Panc1 (cell line): ENCODE results near the gene FOXR1. TPM values are rescaled to one million over a fixed set of nuclear protein-coding genes. Genes with fewer than 3 reads are reported as not detected.
A peak's percentile ranks its signal among the peaks of the same experiment; 100 is the strongest.

Experiments
- ATAC-seq: fragments of 200-7000 bp; cut with Tn5 transposase; 2 replicates; pipeline ENCODE4 v1.9.1; 2020; ENCODE audit warnings: mild to moderate bottlenecking, moderate library complexity
- BruUV-seq: library from RNA; stranded (reverse); fragments of 400-500 nt; replicated peaks from 2 replicates; lab custom pipeline; 2021; lab: Mats Ljungman, UMichigan
- CTCF ChIA-PET: fragments of 300-600 bp; sonication (Branson Sonifier 250); formaldehyde crosslinking; loops from one replicate; lab custom pipeline; 2022; ENCODE audit warnings: antibody characterized with exemption; lab: Charles Lee
- POLR2A ChIA-PET: fragments of 300-600 bp; sonication (Branson Sonifier 250); formaldehyde crosslinking; loops from one replicate; lab custom pipeline; 2022; ENCODE audit warnings: antibody characterized with exemption; lab: Charles Lee
- DNase-seq: peaks from one replicate; pipeline ENCODE4 v3.0.0-alpha.2; 2010; ENCODE audit warnings: low read depth, low spot score
- H3K27ac ChIP-seq: 2 replicates; pipeline ENCODE4 v1.5.1; 2011; ENCODE audit warnings: mild to moderate bottlenecking, low read length, inconsistent platforms
- H3K27me3 ChIP-seq: fragments of 200-500 bp; sonication (Bioruptor generic); 2 replicates; pipeline ENCODE4 v1.6.0; 2014; ENCODE audit warnings: low read length, inconsistent platforms; ENCODE audit not compliant: control insufficient read depth, insufficient read depth
- H3K36me3 ChIP-seq: fragments of 200-500 bp; sonication (Bioruptor generic); 2 replicates; pipeline ENCODE4 v1.5.1; 2014; ENCODE audit warnings: inconsistent platforms, mild to moderate bottlenecking, low read length, moderate library complexity; ENCODE audit not compliant: control insufficient read depth, insufficient read depth
- H3K4me1 ChIP-seq: 2 replicates; pipeline ENCODE4 v1.5.1; 2011; ENCODE audit warnings: inconsistent platforms, mild to moderate bottlenecking, low read length, moderate library complexity; ENCODE audit not compliant: control insufficient read depth, insufficient read depth
- H3K4me3 ChIP-seq, 2 experiments: 2 replicates each; pipeline ENCODE4 v1.5.1; 2011 to 2012; ENCODE audit warnings: low read depth in 2 of 2, low read length in 2 of 2, mild to moderate bottlenecking in 2 of 2, inconsistent platforms in 1 of 2, moderate library complexity in 1 of 2
- H3K9me3 ChIP-seq: fragments of 200-500 bp; sonication (Bioruptor generic); 2 replicates; pipeline ENCODE4 v1.5.1; 2014; ENCODE audit warnings: low read depth, mild to moderate bottlenecking, inconsistent platforms, low read length, moderate library complexity; ENCODE audit not compliant: control insufficient read depth, insufficient read depth
- POLR2AphosphoS5 ChIP-seq: IDR thresholded peaks from 2 replicates; pipeline ENCODE4 v1.6.1; 2012; ENCODE audit warnings: mild to moderate bottlenecking, low read depth, low read length, moderate library complexity
- SIN3A ChIP-seq: IDR thresholded peaks from 2 replicates; pipeline ENCODE4 v1.6.1; 2012; ENCODE audit warnings: low read depth, mild to moderate bottlenecking, low read length, moderate library complexity, borderline replicate concordance; ENCODE audit not compliant: insufficient read depth
- TCF7L2 ChIP-seq: IDR thresholded peaks from 2 replicates; pipeline ENCODE4 v1.6.1; 2011; ENCODE audit warnings: mild to moderate bottlenecking, low read depth, low read length, inconsistent platforms
- in situ Hi-C: cut with HindIII; loops from 2 replicates; pipeline ENCODE4 v1.10.0; 2016; ENCODE audit warnings: low sequenced_read_pairs, low pct_unique_long_range_greater_than_20kb
- intact Hi-C: fragments of 100-400 bp; cut with micrococcal nuclease; formaldehyde crosslinking; loops from one replicate; pipeline ENCODE4 v1.10.0; 2022; ENCODE audit not compliant: unreplicated experiment
- total RNA-seq: library from RNA; stranded (reverse); gene quantifications from one replicate; pipeline ENCODE4 v1.2.1, GENCODE V29; 2021; ENCODE audit not compliant: unreplicated experiment
- TF ChIP-seq, protein P1 (sequence below): fragments of 450-650 bp; IDR thresholded peaks from 2 replicates; pipeline ENCODE4 v1.5.1; 2017; ENCODE audit warnings: mild to moderate bottlenecking
- TF ChIP-seq, protein P2 (sequence below), 2 experiments: IDR thresholded peaks; 2 replicates each; pipeline ENCODE4 v1.6.1; 2011 to 2012; ENCODE audit warnings: low read depth in 2 of 2, control low read depth in 1 of 2, low read length in 1 of 2, mild to moderate bottlenecking in 1 of 2, moderate library complexity in 1 of 2; ENCODE audit not compliant: insufficient read depth in 1 of 2

The FOXR1 gene
- total RNA-seq, 1 experiment from 2014 or later: not detected

DNA sequence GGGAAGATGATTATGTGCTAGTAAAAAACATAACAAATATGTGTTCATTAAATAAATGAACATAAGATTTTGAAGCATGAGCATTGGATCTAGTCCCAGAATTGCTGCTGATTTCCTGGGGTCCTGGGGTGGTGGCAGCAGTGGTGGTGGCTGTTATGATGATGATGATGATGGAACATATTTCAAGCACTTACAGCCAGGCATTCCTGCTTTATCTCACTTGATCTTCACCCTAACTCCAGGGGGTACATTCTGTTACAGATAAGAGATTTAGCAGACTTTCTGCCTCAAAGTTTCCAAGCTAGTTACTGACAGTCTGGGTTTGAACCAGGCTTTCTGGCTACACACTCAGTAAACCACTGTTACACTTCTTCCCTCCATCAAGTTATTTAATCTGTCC is 52.2 kb downstream of the FOXR1 start:
- no peaks in the 10 kb centered on the region for H3K27me3 ChIP-seq
- POLR2A ChIA-PET: interaction anchor here (1.0 kb wide), 1 partner anchor 110 kb away, joined by 3 read pairs; no protein-coding TSS in a partner anchor
- CTCF ChIA-PET: no interaction called here
- peaks cover 25% of the 10 kb centered on the region for H3K4me1 ChIP-seq
- no TSS peak for BruUV-seq
- H3K4me3 ChIP-seq: no peak overlapping the region
- intact Hi-C loops (no loop called here), in situ Hi-C loops (no loop called here)
- H3K27ac ChIP-seq: no peak overlapping the region
- no peak for DNase-seq
- 0 out of 2 replicates have a peak, but pooled peaks have one; percentile 5 for TF ChIP-seq TCF7L2
- TF ChIP-seq POLR2AphosphoS5: no peak
- TF ChIP-seq, protein P1, sequence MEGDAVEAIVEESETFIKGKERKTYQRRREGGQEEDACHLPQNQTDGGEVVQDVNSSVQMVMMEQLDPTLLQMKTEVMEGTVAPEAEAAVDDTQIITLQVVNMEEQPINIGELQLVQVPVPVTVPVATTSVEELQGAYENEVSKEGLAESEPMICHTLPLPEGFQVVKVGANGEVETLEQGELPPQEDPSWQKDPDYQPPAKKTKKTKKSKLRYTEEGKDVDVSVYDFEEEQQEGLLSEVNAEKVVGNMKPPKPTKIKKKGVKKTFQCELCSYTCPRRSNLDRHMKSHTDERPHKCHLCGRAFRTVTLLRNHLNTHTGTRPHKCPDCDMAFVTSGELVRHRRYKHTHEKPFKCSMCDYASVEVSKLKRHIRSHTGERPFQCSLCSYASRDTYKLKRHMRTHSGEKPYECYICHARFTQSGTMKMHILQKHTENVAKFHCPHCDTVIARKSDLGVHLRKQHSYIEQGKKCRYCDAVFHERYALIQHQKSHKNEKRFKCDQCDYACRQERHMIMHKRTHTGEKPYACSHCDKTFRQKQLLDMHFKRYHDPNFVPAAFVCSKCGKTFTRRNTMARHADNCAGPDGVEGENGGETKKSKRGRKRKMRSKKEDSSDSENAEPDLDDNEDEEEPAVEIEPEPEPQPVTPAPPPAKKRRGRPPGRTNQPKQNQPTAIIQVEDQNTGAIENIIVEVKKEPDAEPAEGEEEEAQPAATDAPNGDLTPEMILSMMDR: no peak
- ATAC-seq: no peak
- no peaks in the 10 kb centered on the region for H3K9me3 ChIP-seq
- peaks cover 5% of the 10 kb centered on the region for H3K36me3 ChIP-seq

DNA sequence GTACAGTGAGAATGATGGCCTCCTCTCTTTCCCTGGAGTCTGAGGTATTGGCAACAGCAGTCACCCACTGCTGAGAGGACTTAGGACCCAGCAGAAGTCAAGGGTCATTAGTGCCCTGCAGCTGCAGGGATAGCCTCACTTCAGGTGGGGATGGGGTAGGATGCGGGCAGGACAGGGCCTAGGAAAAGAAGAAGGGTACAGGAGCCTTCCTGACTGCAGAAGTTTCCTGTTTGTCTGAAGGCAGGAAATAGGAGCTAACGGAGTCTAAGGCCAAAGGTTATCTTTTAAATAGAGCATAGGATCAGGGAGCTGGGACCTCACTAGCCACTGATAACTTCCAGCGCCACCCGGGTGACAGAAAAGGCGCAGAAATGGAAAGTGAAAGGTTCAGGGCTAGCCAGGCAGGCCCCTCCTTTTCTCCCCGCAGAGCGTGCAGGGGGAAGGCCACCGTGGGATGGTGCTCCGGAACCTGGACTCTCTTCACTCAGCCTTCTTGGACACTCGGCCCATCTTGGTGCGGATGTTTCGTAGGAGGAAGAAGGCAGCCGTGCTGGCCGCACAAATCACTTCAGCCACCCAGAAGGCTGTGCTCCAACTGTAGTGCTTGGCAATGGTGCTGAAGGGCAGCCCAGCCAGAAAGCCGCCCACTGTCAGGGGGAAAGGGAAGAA is 53.0 kb downstream of the FOXR1 start:
- intact Hi-C loops: no loop called here
- ChIA-PET CTCF (interaction anchor here (0.6 kb wide), 1 partner anchor 378 kb away, joined by 3 read pairs; no protein-coding TSS in a partner anchor), POLR2A (interaction anchor here (1.0 kb wide), 1 partner anchor 111 kb away, joined by 3 read pairs; no protein-coding TSS in a partner anchor)
- TF ChIP-seq, protein P1: no peak
- no peak for TF ChIP-seq TCF7L2
- in situ Hi-C loops: no loop called here
- peaks cover 33% of the 10 kb centered on the region for H3K4me1 ChIP-seq
- DNase-seq: no peak
- BruUV-seq: no TSS peak
- no peaks in the 10 kb centered on the region for H3K27me3 ChIP-seq
- no peak overlapping the region for H3K4me3 ChIP-seq
- ATAC-seq: no peak
- H3K36me3 ChIP-seq: peaks cover 5% of the 10 kb centered on the region
- no peaks in the 10 kb centered on the region for H3K9me3 ChIP-seq
- H3K27ac ChIP-seq: no peak overlapping the region

DNA sequence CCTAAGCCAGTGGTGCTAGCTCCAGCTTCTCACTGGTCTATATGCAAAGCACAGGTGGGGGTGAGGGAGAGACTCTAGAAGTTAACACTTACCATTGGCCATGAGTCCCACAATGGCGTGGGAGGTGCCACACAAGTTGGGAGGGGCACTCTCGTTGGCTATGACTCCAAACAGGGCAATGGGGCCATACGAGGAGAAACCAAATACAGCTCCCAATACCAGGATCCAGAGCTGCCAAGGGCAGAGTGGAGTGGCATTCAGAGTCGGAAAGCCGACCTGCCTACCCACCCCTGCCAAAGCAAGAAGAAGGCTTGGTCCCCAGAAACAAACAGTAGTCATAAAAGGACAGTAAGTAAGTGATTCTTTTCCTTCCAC is 53.5 kb downstream of the FOXR1 start:
- no peak for TF ChIP-seq SIN3A
- no peak for TF ChIP-seq POLR2AphosphoS5
- TF ChIP-seq, protein P1: no peak
- no peak for TF ChIP-seq TCF7L2
- TF ChIP-seq, protein P2, sequence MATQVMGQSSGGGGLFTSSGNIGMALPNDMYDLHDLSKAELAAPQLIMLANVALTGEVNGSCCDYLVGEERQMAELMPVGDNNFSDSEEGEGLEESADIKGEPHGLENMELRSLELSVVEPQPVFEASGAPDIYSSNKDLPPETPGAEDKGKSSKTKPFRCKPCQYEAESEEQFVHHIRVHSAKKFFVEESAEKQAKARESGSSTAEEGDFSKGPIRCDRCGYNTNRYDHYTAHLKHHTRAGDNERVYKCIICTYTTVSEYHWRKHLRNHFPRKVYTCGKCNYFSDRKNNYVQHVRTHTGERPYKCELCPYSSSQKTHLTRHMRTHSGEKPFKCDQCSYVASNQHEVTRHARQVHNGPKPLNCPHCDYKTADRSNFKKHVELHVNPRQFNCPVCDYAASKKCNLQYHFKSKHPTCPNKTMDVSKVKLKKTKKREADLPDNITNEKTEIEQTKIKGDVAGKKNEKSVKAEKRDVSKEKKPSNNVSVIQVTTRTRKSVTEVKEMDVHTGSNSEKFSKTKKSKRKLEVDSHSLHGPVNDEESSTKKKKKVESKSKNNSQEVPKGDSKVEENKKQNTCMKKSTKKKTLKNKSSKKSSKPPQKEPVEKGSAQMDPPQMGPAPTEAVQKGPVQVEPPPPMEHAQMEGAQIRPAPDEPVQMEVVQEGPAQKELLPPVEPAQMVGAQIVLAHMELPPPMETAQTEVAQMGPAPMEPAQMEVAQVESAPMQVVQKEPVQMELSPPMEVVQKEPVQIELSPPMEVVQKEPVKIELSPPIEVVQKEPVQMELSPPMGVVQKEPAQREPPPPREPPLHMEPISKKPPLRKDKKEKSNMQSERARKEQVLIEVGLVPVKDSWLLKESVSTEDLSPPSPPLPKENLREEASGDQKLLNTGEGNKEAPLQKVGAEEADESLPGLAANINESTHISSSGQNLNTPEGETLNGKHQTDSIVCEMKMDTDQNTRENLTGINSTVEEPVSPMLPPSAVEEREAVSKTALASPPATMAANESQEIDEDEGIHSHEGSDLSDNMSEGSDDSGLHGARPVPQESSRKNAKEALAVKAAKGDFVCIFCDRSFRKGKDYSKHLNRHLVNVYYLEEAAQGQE (IDR thresholded peaks at IDR 0.05; ENCODE audit: insufficient read depth in 1 of 2, low read depth in 2 of 2, low read length in 1 of 2): no peak
- intact Hi-C loops (no loop called here), in situ Hi-C loops (no loop called here)
- ChIA-PET POLR2A (no interaction called here), CTCF (interaction anchor here (0.6 kb wide), 1 partner anchor 379 kb away, joined by 3 read pairs; no protein-coding TSS in a partner anchor)
- DNase-seq (no peak), ATAC-seq (0 out of 2 replicates have a peak, but pooled peaks have one; percentile 3)
- H3K4me3 ChIP-seq: no peak overlapping the region
- BruUV-seq: no TSS peak
- no peaks in the 10 kb centered on the region for H3K9me3 ChIP-seq
- no peak overlapping the region for H3K27ac ChIP-seq
- H3K4me1 ChIP-seq: peaks cover 34% of the 10 kb centered on the region
- no peaks in the 10 kb centered on the region for H3K27me3 ChIP-seq
- peaks cover 5% of the 10 kb centered on the region for H3K36me3 ChIP-seq
